ENCODE measurements around the gene RAB42.
"Not testable (repeated sequence)": the region's sequence is repeated elsewhere in the genome, so short reads cannot be mapped to it uniquely, and the experiment has no call there.

Gene RAB42

DNA sequence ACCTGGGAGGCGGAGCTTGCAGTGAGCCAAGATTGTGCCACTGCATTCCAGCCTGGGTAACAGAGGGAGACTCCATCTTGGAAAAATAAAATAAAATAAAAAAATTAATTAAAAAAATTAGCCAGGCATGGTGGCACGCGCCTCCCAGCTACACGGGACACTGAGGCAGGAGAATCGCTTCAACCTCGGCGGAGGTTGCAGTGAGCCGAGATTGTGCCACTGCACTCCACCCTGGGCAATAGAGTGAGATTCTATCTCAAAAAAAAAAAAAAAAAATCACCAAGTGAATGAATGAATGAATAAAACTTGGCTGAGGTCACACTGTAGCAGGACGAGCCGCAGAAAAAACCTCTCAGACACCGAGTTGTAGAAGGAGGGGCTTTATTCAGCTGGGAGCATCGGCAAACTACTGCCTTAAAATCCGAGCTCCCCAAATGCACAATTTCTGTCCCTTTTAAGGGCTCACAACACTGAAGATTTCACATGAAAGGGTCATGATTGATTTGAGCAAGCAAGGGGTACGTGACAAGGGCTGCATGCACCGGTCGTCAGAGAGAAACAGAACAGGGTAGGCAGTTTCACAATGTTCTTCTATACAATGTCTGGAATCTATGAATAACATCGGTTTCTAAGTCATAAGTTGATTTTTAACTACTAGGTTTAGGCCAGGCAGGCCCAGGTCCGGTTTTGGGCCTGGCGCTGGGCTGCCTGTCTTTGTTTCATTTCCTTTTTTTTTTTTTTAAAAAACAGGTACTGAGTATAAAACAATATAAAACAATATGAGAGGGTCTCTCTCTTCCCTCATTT lies 5.3 kb upstream of the RAB42 start:
- not testable (repeated sequence) for DNase-seq

DNA sequence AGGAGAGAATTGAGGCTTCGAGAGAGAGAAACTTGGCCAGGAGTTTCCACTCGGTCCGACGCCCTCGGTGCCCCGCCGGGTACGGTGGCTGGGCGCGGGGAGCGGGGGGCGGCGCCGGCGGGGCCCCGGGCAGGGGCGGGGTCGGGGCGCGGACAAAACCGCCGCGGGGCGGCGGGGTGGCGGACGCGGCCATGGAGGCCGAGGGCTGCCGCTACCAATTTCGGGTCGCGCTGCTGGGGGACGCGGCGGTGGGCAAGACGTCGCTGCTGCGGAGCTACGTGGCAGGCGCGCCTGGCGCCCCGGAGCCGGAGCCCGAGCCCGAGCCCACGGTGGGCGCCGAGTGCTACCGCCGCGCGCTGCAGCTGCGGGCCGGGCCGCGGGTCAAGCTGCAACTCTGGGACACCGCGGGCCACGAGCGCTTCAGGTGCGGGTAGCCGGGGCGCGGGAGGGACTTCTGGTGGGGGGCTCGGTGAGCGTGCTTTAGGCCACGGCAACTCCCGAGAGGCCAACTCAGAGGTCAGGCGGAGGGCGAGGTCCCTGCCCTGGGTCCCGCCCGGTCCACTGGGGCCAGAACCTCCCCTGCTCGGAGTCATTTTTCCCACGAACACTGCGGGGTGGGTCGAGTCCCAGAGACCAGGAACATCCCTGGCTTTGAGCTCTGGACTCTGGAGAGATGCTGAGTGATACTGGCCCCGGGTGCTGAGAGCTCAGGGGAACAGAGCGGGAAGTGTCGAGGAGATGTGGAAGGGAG lies 431 bp downstream of the RAB42 start:
- peak; percentile 39 for DNase-seq

DNA sequence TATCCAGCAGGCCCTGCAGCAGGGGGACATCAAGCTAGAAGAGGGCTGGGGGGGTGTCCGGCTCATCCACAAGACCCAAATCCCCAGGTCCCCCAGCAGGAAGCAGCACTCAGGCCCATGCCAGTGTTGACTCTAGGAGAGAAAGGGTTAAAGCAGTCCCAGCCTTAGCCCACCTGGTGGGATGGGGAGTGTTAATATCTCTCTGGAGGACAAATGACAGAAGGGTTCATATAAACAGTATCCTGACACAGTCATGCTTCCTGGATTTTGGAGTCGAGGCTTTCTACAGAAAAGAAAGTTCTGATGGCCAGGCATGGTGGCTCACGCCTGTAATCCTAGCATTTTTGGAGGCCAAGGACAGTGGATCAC lies 1.9 kb downstream of the RAB42 start:
- DNase-seq = not testable (repeated sequence)

- DNase-seq = not testable (repeated sequence)
These were observed 2.8 kb downstream of the RAB42 start for GRCh38 chr1:28594686-28595411.

- no peak for DNase-seq
These were observed 3.5 kb downstream of the RAB42 start for GRCh38 chr1:28595412-28596191.

DNA sequence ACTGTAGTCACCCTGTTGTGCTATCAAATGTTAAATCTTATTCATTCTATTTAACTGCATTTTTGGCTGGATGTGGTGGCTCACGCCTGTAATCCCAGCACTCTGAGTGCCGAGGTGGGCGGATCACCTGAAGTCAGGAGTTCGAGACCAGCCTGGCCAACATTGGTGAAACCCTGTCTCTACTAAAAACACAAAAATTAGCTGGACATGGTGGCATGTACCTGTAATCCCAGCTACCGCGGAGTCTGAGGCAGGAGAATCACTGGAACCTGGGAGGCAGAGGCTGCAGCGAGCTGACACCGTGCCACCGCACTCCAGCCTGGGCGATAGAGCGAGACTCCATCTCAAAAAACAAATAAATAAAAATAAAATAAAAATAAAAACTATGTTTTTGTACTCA lies 4.2 kb downstream of the RAB42 start:
- not testable (repeated sequence) for DNase-seq

- peak; percentile 13 for DNase-seq
These were observed 9.6 kb downstream of the RAB42 start for GRCh38 chr1:28601696-28602095.

- DNase-seq = peak; percentile 87
These were observed 10.7 kb downstream of the RAB42 start for GRCh38 chr1:28602536-28603439.

GRCh38 chr1:28604411-28604810 lies 12.3 kb downstream of the RAB42 start:
- DNase-seq = no peak

- no peak for DNase-seq
These were observed 12.9 kb downstream of the RAB42 start for GRCh38 chr1:28604962-28605361.

DNA sequence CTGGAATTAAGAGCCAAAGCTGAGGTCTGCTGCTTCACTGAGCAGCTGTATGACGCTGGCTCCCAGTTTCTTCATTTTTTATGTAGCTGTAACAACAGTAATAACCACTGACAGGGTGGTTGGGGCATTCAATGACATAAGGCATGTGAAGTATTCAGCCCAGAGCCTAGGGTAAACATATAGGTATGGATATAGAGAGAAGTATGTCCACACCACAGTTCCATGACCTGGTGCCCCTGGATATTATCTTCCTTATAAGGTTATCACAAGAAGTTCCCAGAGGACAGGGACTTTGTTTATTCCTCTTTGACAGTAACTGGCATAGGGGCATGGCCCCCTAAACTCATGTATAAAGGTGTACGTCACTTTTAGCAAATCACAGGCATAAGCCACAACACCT lies 14.7 kb downstream of the RAB42 start:
- DNase-seq = no peak

DNA sequence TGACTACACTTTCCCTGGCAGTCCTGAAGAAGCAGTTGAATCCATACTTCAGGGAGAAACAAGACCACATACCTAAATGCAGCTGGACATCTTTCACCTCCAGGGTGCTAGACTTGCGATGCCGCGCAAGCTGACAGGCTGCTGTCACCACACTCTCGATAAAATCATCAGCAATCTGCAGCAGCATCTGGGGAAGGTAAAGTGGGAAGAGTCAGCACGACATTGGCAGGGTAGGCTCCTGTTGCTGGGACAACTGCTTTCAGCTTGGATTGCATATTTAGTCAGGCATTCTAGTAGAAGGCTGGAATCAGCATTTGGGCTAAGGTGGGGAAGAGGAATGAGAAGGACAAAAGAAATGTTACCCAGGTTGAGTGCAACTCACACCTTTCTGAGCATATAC lies 21.1 kb downstream of the RAB42 start:
- no peak for DNase-seq

DNA sequence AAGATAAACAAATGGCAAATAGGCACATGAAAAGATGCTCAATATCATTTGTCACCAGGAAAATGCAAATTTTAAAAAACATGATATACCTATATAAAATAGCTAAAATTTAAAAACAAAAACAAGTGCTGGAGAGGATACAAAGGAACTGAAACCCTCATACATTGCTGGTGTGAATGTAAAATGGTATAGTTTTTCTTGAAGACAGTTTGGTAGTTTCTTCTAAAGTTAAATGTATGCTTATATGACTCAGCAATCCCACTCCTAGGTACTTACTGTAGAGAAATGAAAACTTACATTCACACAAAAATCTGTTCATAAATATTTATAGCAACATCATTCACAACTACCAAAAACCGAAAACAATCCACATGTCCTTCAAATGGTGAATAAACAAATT lies 39.6 kb downstream of the RAB42 start:
- no peak for DNase-seq

DNA sequence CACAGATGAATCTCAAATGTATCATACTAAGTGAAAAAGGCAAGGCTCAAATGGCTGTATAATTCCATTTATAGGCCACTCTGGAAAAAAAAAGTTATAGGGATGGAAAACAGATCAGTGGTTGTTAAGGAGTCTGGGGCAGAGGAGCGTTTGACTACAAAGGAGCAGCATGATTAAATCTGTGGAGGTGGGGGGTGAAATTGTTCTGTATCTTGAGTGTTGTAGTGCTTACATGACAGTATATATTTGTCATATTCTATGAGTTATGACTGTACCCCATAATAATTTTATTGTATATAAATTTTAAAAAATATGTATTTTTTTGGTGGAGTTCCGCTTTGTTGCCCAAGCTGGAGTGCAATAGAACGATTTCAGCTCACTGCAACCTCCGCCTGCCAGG lies 40.5 kb downstream of the RAB42 start:
- DNase-seq = no peak

GRCh38 chr1:28640766-28641165 lies 48.7 kb downstream of the RAB42 start:
- peak; percentile 50 for DNase-seq

GRCh38 chr1:28642056-28642846 lies 50.2 kb downstream of the RAB42 start:
- no peak for DNase-seq

GRCh38 chr1:28642847-28643635 lies 51.0 kb downstream of the RAB42 start, which contains the start of gene TAF12:
Gene TAF12, minus strand, starts transcription at chr1:28643067. Its CDS starts 20,986 bp downstream, at chr1:28622081.
- DNase-seq = peak; percentile 98

GRCh38 chr1:28644494-28644893 lies 52.4 kb downstream of the RAB42 start:
- peak; percentile 22 for DNase-seq
